Astrocyte (in vitro differentiated cells and primary cell): ENCODE data around the gene TTC34.

ENCODE experiments used
- CTCF ChIP-seq: IDR thresholded peaks from 2 replicates; pipeline ENCODE4 v1.5.1; 2011; ENCODE audit warnings: low read depth, mild to moderate bottlenecking, inconsistent platforms, low read length, moderate library complexity; ENCODE audit not compliant: insufficient read depth
- EZH2 ChIP-seq: IDR thresholded peaks from 2 replicates; pipeline ENCODE4 v1.6.1; 2012; ENCODE audit warnings: mild to moderate bottlenecking, low read length, inconsistent platforms; ENCODE audit not compliant: insufficient read depth

GRCh38 chr1:2632561-2633361 lies 168.7 kb downstream of the TTC34 start, which contains the start of gene MMEL1:
- no peak for TF ChIP-seq CTCF
- no peak for TF ChIP-seq EZH2
